HG03460 (cell line): ENCODE data around the gene PRND.
"Not testable (repeated sequence)": the region's sequence is repeated elsewhere in the genome, so short reads cannot be mapped to it uniquely, and the experiment has no call there.

Experiments
- ATAC-seq: cut with Tn5 transposase; IDR thresholded peaks from one replicate; pipeline ENCODE4 v1.9.1; 2021; ENCODE audit not compliant: unreplicated experiment

PRND gene, protein sequence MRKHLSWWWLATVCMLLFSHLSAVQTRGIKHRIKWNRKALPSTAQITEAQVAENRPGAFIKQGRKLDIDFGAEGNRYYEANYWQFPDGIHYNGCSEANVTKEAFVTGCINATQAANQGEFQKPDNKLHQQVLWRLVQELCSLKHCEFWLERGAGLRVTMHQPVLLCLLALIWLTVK

DNA sequence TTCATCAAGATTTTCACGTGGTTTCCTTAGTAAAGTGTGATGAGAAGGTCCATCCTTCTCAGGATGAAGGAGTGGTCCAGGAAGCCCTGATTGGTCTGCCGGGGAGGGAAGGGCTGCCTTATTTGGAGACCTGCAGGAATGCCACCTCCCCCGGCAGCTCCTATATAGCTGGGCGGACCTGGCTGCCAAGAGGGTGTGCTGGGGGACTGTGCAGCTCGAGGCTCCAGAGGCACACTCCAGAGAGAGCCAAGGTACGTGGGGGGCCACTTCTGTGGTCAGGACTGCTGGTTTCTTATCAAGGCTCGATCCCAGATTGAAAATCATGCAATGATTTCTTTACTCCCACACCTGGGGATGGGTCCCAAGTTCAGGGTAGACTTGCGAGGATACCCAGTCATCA is at the start of gene PRND:
Gene PRND, plus strand, starts transcription at position 191 of the 400 bp plus-strand sequence. CDS start 2,643 bp downstream, outside the sequence.
- no peak for ATAC-seq

- no peak for ATAC-seq
Observed at GRCh38 chr20:4672948-4673347, 48.8 kb upstream of the PRND start.

GRCh38 chr20:4673371-4674001 is 48.2 kb upstream of the PRND start:
- ATAC-seq, result no peak

DNA sequence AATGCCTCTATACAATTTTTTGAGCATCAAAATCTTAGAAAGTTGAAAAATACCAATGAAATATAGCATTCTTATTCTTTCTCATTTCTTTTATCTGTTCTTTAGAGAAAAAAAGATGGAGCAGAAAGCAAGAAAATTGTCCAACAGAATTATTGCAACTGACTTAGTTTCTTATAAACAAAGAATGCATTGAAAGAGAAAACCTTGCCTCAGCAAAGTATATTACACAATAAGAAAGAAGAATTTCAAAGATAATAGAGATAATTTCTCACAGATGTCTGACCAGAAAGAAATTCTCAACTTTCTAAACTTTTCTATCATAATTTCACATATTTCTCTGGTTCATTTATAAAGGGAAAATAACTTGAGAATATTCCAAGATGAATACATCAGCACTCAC is 47.0 kb upstream of the PRND start:
- no peak for ATAC-seq

DNA sequence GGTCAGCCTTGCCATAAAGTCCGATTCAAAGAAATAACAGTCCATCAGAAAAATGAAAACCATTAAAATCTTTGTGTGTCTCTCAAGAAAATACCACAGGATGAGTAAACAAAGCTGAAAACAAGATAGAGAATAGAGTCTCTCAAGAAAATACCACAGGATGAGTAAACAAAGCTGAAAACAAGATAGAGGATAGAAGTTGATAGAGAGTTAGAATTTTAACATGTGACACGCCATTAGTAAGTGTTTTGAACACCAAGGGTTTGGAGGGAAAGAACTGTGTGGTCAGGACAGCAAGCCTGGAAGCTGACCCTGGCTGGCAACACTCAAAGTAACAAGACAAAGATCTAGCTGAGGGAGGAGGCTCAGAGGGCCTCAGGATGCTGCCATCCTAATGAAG is 43.9 kb upstream of the PRND start:
- no peak for ATAC-seq

DNA sequence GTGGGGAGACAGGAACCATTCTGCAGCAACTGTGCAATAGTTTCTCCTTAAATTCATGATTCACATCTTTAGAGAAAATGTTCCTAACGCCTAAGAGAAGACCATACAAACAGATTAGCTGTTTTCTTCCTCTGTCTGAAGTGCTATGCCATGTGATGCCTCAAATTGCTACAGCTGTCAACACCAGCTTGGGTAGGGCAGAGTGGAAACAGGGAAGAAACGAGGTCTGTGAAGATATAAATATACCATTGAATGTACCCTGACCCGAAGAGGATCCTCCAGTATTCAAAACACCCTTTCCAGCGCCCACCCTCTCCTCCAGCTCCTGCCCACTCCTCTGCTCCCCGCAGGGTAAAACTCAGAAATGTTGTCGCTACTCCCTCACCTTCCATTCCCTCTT is 40.3 kb upstream of the PRND start:
- no peak for ATAC-seq

DNA sequence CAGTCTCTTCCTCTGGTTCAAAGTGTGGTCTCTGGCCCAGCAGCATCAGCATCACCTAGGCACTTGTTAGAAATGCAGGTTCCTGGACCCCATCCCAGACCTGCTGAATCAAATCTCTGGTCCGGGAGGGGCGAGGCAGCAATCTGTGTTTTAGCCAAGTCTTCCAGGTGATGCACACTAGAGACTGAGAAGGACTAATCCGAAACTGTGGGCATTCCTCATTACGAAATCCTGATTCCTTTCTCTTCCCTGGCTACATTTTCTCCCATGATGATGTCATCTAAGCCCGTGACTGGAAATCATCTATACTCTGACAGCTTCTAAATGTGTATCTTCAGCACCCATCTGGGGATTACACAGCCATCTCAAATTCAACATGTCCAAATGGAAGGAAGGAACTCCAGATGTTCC is 39.7 kb upstream of the PRND start:
- no peak for ATAC-seq

GRCh38 chr20:4682682-4683081 is 39.0 kb upstream of the PRND start:
- no peak for ATAC-seq

DNA sequence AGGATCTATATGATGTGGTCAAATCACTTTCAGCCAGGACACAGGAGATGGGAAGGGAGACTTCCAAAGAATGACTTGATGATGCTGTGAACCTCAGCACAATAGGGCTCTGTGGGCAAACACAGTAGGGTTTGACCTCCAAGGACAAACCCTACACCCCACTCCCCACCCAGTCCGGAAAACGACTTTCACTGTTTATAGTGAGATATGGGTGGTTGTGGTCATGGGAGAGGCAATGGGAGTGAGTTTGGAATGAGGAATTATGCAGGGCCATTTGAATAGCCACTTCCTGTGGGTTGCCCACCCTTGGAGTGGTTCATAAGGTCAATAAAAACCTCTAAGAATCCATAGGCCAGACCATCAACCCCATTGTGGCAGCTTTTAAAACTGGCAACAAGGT is 38.4 kb upstream of the PRND start:
- no peak for ATAC-seq

DNA sequence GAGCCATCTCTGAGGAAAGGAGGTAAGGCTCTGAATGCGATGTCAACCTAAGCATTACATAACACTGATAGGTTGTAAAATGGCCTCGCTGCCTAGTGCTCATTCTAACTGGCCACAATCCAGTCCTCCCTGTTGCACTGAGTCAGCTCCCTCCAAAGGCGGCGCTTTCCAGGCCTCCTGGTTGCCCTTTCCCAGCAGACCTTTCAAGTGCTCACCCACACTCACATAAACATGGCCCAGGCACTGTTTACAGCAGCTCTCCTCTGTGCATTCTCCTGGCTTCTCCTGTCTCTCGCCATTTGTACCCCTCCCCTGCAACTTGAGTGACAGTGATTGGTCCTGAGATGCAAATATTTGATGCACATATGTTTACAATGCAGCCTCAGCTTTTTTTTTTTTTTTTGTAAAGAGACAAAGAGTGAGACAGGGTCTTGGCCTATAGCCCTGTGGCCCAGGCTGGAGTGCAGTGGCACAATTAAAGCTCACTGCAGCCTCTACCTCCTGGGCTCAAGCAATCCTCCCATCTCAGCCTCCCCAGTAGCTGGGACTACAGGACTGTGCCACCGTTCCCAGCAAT is 36.8 kb upstream of the PRND start:
- no peak for ATAC-seq

DNA sequence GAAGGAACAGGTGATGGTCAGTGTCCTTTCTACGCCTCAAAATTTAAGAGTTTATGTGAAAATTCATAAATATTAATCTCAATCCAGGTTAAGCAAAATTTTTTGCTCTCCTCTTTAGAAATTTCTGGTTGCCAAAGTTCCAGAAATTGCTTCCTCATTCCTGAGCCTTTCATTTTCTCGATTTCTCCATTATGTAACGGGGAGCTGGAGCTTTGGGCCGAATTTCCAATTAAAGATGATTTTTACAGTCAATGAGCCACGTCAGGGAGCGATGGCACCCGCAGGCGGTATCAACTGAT is 35.8 kb upstream of the PRND start:
- no peak for ATAC-seq

DNA sequence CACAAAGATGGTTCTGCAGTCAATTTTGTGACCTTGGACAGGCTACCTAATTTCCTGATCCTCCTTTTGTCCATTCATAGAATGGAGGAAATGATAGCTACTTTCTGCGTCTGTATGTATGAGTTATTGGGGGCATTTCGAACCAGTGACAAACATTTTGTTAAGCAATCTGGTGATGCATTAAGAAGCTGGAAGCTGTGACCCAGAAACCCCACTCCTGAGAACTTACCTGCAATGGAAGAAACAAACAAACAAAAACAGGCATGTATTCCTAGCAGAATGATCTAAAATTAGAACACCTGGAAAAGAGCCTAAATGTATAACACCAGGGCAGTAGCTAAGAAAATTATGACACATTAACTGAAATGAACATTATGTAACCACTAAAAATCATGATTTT is 33.4 kb upstream of the PRND start:
- ATAC-seq, result no peak

GRCh38 chr20:4689220-4689619 is 32.5 kb upstream of the PRND start:
- ATAC-seq, result no peak

DNA sequence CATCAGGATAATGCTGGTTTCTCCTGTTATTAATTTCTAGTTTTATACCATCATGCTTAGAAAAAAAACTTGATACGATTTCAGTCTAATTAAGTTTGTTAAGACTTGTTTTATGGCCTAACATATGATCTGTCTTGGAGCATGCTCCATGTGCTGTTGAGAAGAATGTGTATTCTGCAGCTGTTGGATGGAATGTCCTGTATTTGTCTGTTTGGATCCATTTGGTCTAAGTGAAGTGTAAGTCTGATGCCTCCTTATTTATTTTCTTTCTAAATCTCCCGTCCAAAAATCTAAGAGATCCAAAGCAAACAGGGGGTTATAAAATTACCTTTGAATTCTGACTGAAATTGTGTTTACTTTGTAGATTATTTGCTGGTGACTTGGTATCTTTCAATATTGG is 30.0 kb upstream of the PRND start:
- ATAC-seq, result no peak

- ATAC-seq, result no peak
Observed at GRCh38 chr20:4694076-4694475, 27.6 kb upstream of the PRND start.

DNA sequence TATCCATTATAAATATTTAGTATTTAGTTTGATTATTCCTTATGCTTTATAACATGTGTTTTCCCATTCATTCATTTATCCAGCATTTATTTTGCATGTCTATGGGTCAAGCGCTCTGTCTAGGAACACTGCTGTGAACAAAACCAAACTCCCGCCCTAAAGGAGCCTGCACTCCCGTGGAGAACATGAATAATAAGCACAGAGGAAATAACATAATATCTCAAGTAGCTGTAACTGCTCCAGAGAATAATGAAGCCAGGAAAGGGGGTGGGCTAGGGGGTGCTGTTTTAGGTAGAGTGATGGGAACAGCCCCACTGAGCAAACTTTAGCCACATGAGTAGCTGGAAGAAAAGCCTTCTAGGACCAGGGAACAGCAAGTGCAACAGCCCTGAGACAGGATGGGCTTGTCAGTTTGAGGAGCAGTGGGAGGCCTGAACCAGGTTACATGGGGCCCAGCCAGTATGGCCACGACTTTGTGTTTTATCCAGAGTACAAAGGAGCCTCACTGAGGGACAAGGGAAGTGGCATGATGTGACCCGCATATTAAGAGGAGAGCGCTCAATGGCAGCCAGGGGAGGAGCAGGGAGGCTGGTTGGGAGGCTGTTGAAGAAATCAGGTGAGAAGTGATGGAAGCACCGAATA is 24.4 kb upstream of the PRND start:
- ATAC-seq, result no peak

- ATAC-seq, result no peak
Observed at GRCh38 chr20:4697831-4698221, 23.9 kb upstream of the PRND start.

DNA sequence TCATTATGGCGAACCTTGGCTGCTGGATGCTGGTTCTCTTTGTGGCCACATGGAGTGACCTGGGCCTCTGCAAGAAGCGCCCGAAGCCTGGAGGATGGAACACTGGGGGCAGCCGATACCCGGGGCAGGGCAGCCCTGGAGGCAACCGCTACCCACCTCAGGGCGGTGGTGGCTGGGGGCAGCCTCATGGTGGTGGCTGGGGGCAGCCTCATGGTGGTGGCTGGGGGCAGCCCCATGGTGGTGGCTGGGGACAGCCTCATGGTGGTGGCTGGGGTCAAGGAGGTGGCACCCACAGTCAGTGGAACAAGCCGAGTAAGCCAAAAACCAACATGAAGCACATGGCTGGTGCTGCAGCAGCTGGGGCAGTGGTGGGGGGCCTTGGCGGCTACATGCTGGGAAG is 22.5 kb upstream of the PRND start:
- ATAC-seq, result no peak

DNA sequence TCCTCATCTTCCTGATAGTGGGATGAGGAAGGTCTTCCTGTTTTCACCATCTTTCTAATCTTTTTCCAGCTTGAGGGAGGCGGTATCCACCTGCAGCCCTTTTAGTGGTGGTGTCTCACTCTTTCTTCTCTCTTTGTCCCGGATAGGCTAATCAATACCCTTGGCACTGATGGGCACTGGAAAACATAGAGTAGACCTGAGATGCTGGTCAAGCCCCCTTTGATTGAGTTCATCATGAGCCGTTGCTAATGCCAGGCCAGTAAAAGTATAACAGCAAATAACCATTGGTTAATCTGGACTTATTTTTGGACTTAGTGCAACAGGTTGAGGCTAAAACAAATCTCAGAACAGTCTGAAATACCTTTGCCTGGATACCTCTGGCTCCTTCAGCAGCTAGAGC is 21.8 kb upstream of the PRND start:
- ATAC-seq, result no peak

- no peak for ATAC-seq
Observed at GRCh38 chr20:4702562-4703280, 19.0 kb upstream of the PRND start.

GRCh38 chr20:4703281-4703676 is 18.4 kb upstream of the PRND start:
- ATAC-seq, result no peak

DNA sequence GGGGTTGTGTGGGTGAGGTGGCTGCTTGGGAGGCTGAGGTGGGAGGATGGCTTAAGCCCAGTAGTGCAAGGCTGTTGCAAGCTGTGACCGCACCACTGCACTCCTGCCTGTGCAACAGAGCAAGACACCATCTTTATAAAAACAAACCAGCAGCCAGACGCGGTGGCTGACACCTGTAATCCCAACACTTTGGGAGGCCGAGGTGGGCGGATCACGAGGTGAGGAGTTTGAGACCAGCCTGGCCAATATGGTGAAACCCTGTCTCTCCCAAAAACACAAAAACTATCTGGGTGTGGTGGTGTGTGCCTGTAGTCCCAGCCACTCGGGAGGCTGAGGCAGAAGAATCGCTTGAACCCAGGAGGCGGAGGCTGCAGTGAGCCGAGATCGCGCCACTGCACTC is 14.8 kb upstream of the PRND start:
- not testable (repeated sequence) for ATAC-seq
